K562 (cell line): ENCODE measurements around the gene AKR1A1. TPM values are rescaled to one million over a fixed set of nuclear protein-coding genes. Genes with fewer than 3 reads are reported as not detected.

ENCODE experiments used
- ATAC-seq: fragments of 200-7000 bp; cut with Tn5 transposase; 3 replicates; pipeline ENCODE4 v1.9.1; 2020; ENCODE audit warnings: moderate library complexity
- BruUV-seq: library from RNA; stranded (reverse); fragments of 400-500 nt; replicated peaks from 2 replicates; lab custom pipeline; 2021; lab: Mats Ljungman, UMichigan
- CTCF ChIA-PET: fragments of 300-600 bp; formaldehyde crosslinking; extraction: SDS; loops from one replicate; lab custom pipeline; 2021; ENCODE audit warnings: low intra/inter-chr PET ratio; lab: Yijun Ruan, JAX
- POLR2A ChIA-PET: fragments of 300-600, 350-650 bp; sonication (Branson Sonifier 250); formaldehyde crosslinking; extraction: SDS; loops from one replicate; lab custom pipeline; 2021; ENCODE audit warnings: antibody characterized with exemption, inconsistent platforms; lab: Yijun Ruan, JAX
- DNase-seq, 4 experiments: peaks; one replicate each; pipeline versions ENCODE4 v3.0.0 to v3.0.0-alpha.2; 2011 to 2018; ENCODE audit warnings: low spot score in 3 of 4, mixed read lengths in 3 of 4; ENCODE audit errors: extremely low read depth in 1 of 4
- FAIRE-seq: peaks from 2 replicates; lab custom pipeline; 2011; peaks lifted over from hg19 to GRCh38; lab: Jason Lieb, UNC
- H2AFZ ChIP-seq: 2 replicates; pipeline ENCODE4 v1.6.0; 2011; ENCODE audit warnings: low read depth, low read length, control low read depth, inconsistent platforms
- H3K27ac ChIP-seq: fragments of 200-600 bp; 3 replicates; pipeline ENCODE4 v1.8.0; 2011; ENCODE audit warnings: low read depth, mild to moderate bottlenecking, control low read depth, inconsistent platforms, low read length, moderate library complexity, mixed read lengths; ENCODE audit errors: extremely low read depth
- H3K27me3 ChIP-seq, 2 experiments: fragments of 300-600 bp in 1 of 2; 2 replicates in 1 of 2; 3 replicates in 1 of 2; pipeline versions ENCODE4 v1.6.0 to v1.8.0; 2011; ENCODE audit warnings: inconsistent platforms in 2 of 2, low read length in 2 of 2, mild to moderate bottlenecking in 1 of 2, mixed read lengths in 1 of 2, moderate library complexity in 1 of 2; ENCODE audit not compliant: control insufficient read depth in 2 of 2, insufficient read depth in 2 of 2
- H3K36me3 ChIP-seq: fragments of 300-600 bp; 3 replicates; pipeline ENCODE4 v1.8.0; 2011; ENCODE audit warnings: mild to moderate bottlenecking, low read length, inconsistent platforms; ENCODE audit not compliant: control insufficient read depth, insufficient read depth
- H3K4me1 ChIP-seq, 2 experiments: fragments of 200-600 bp in 1 of 2; replicated peaks in 1 of 2; 2 replicates in 1 of 2; 3 replicates in 1 of 2; pipeline versions ENCODE4 v1.5.1 to v1.8.0; 2011; ENCODE audit warnings: inconsistent platforms in 2 of 2, low read length in 2 of 2, mild to moderate bottlenecking in 1 of 2, mixed read lengths in 1 of 2, moderate library complexity in 1 of 2; ENCODE audit not compliant: control insufficient read depth in 2 of 2, insufficient read depth in 2 of 2
- H3K4me2 ChIP-seq: 2 replicates; pipeline ENCODE4 v1.6.1; 2011; ENCODE audit warnings: low read length, control low read depth, inconsistent platforms, mixed read lengths; ENCODE audit not compliant: insufficient read depth
- H3K4me3 ChIP-seq: fragments of 200-600 bp; sonication (generic), shearing (Covaris generic); 2 replicates; pipeline ENCODE4 v1.5.1; 2016; ENCODE audit warnings: control low read depth, inconsistent platforms
- H3K79me2 ChIP-seq: fragments of 200-600 bp; 3 replicates; pipeline ENCODE4 v1.8.0; 2011; ENCODE audit warnings: low read length, inconsistent platforms; ENCODE audit not compliant: control insufficient read depth, insufficient read depth
- H3K9ac ChIP-seq, 2 experiments: 2 replicates each; pipeline versions ENCODE4 v1.6.0 to v1.6.1; 2011; ENCODE audit warnings: low read depth in 2 of 2, low read length in 2 of 2, control low read depth in 1 of 2, inconsistent platforms in 1 of 2, mild to moderate bottlenecking in 1 of 2, mixed read lengths in 1 of 2; ENCODE audit not compliant: insufficient read depth in 1 of 2
- H3K9me1 ChIP-seq: one replicate; pipeline ENCODE4 v1.6.0; 2011; ENCODE audit warnings: inconsistent platforms, mild to moderate bottlenecking, low read length, moderate library complexity; ENCODE audit not compliant: control insufficient read depth, insufficient read depth
- H3K9me3 ChIP-seq: replicated peaks from 2 replicates; pipeline ENCODE4 v1.5.1; 2011; ENCODE audit warnings: low read depth, low read length, inconsistent platforms; ENCODE audit not compliant: control insufficient read depth, insufficient read depth
- H4K20me1 ChIP-seq: replicated peaks from 2 replicates; pipeline ENCODE4 v1.6.1; 2011; ENCODE audit warnings: low read length, inconsistent platforms, mixed read lengths; ENCODE audit not compliant: control insufficient read depth, insufficient read depth
- CBX5 ChIP-seq: IDR thresholded peaks from 2 replicates; pipeline ENCODE4 v1.6.1; 2014; ENCODE audit warnings: low read depth, borderline replicate concordance
- ETV1 ChIP-seq: fragments of 450-650 bp; conservative IDR thresholded peaks from 2 replicates; pipeline ENCODE4 v1.6.1; 2016; ENCODE audit warnings: missing genetic modification characterization, control low read depth, low read depth, missing compliant biosample characterization
- HOXB6 ChIP-seq: fragments of 250-450 bp; sonication (Bioruptor Pico); IDR thresholded peaks from 2 replicates; pipeline ENCODE4 v1.5.1; 2022; ENCODE audit warnings: mild to moderate bottlenecking, borderline replicate concordance
- IRF2 ChIP-seq: sonication (generic); formaldehyde crosslinking; IDR thresholded peaks from 2 replicates; pipeline ENCODE4 v1.8.1; 2022; ENCODE audit warnings: mild to moderate bottlenecking, missing genetic modification reagents
- KAT2B ChIP-seq: IDR thresholded peaks from one replicate; pipeline ENCODE4 v1.6.1; 2012; ENCODE audit warnings: low read depth, mild to moderate bottlenecking, control low read depth, inconsistent platforms, low read length, moderate library complexity
- MED1 ChIP-seq: sonication (generic); formaldehyde crosslinking; IDR thresholded peaks from 2 replicates; pipeline ENCODE4 v1.8.1; 2023; ENCODE audit warnings: missing genetic modification reagents, borderline replicate concordance
- U2AF2 ChIP-seq: fragments of 200-400 bp; formaldehyde crosslinking; optimal IDR thresholded peaks from 2 replicates; pipeline ENCODE3; 2017; ENCODE audit warnings: low read depth, mild to moderate bottlenecking, low read length
- ZBTB33 ChIP-seq: sonication (generic); formaldehyde crosslinking; IDR thresholded peaks from 2 replicates; pipeline ENCODE4 v1.8.1; 2023; ENCODE audit warnings: mild to moderate bottlenecking, missing genetic modification reagents
- ZBTB49 ChIP-seq: sonication (generic); formaldehyde crosslinking; IDR thresholded peaks from 2 replicates; pipeline ENCODE4 v1.8.0; 2022; ENCODE audit warnings: missing genetic modification reagents, mild to moderate bottlenecking, borderline replicate concordance
- ZNF512 ChIP-seq: IDR thresholded peaks from 2 replicates; pipeline ENCODE4 v1.6.1; 2016; ENCODE audit warnings: missing genetic modification characterization, missing compliant biosample characterization
- WGBS: fragments of 100-300 bp; shearing (Covaris generic); methylation state at CpG from one replicate; pipeline ENCODE4 v1.1.6; 2016; ENCODE audit warnings: low coverage, mixed read lengths; ENCODE audit not compliant: insufficient coverage; ENCODE audit errors: missing lambda C conversion rate; 5-methylcytosine and 5-hydroxymethylcytosine counted together
- in situ Hi-C: fragments of 300-500 bp; cut with MboI; formaldehyde crosslinking; loops from 4 replicates; pipeline ENCODE4 v1.15.0; 2018; ENCODE audit warnings: inconsistent platforms, mixed read lengths
- intact Hi-C: fragments of 100-400 bp; cut with micrococcal nuclease; formaldehyde crosslinking; loops from 2 replicates; pipeline ENCODE4 v1.14.2; 2022
- polyA plus RNA-seq, 8 experiments: library from polyadenylated mRNA; depleted of rRNA in 4 of 8; stranded (reverse) in 5 of 8; unstranded in 3 of 8; fragments of >200 nt; fragmentation: Nextera tagmentation in 2 of 8; fragmentation: Illumina TruSeq in 1 of 8; extraction: Ambion mirVana in 2 of 8; extraction: Trizol in 1 of 8; gene quantifications; 2 replicates each; pipeline versions ENCODE4 v1.2.1 to v1.2.3, GENCODE V29; 2011 to 2014; ENCODE audit warnings: inconsistent platforms in 1 of 8, missing spikeins in 1 of 8
- total RNA-seq, 7 experiments: library from RNA; depleted of rRNA in 6 of 7; stranded (reverse); fragments of >200 nt in 6 of 7; fragmentation: Illumina TruSeq in 2 of 7; extraction: Trizol in 2 of 7; gene quantifications; 2 replicates each; pipeline versions ENCODE4 v1.2.1 to v1.2.3, GENCODE V29; 2011 to 2021; ENCODE audit warnings: low replicate concordance in 1 of 7

The AKR1A1 gene
- total and polyA plus RNA-seq, 9 of the 15 experiments (the other 6 are each of a cell fraction or from before 2014, with no cell fraction given), result 68.6 to 211 (median 132) TPM

DNA sequence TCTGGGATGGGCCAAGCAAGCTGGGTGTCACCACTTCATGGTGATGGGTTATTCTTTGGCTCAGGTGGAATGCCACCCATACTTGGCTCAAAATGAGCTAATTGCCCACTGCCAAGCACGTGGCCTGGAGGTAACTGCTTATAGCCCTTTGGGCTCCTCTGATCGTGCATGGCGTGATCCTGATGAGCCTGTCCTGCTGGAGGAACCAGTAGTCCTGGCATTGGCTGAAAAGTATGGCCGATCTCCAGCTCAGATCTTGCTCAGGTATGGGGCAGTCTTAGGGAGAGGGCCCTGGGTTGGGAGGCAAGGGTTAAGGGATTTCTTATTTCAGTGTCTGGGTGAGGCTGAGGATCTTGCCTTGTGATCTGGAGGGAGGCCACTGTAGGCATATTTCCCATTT is 17.8 kb downstream of the AKR1A1 start:
- Histone ChIP-seq H3K4me2 (no peak overlapping the region), H3K36me3 (peaks cover 65% of the 10 kb centered on the region), H3K9me3 (no peaks in the 10 kb centered on the region), H4K20me1 (peaks cover 7% of the 10 kb centered on the region; the same call in 1 of the 2 replicates), H3K4me3 (no peak overlapping the region), H3K27ac (no peak overlapping the region), H3K79me2 (no peaks in the 10 kb centered on the region), H3K4me1 (peaks cover 8 to 13% of the 10 kb centered on the region in 2 experiments), H3K27me3 (no peaks in the 10 kb centered on the region), H3K9me1 (no peaks in the 10 kb centered on the region), H2AFZ (no peak overlapping the region), H3K9ac (no peak overlapping the region)
- intact Hi-C loops, result no loop called here
- DNase-seq (no peak), ATAC-seq (no peak), FAIRE-seq (no peak)
- in situ Hi-C loops, result loop anchor here (5.0 kb wide), 1 partner anchor 56 kb away; no protein-coding TSS in a partner anchor
- ChIA-PET CTCF (interaction anchor here (2.3 kb wide), 1 partner anchor 56 kb away, joined by 21 read pairs; no protein-coding TSS in a partner anchor), POLR2A (interaction anchor here (0.7 to 10.3 kb wide), 11 partner anchors 9 to 770 kb away, joined by 3 to 135 read pairs (median 4); partner anchors contain the start of genes AKR1A1, MMACHC, NASP and PIK3R3)
- TF ChIP-seq KAT2B (no peak), ETV1 (no peak), CBX5 (no peak), U2AF2 (no peak), ZBTB33 (CRISPR knock-in tag) (no peak), HOXB6 (CRISPR knock-in tag) (no peak), IRF2 (no peak), ZBTB49 (CRISPR knock-in tag) (no peak), MED1 (CRISPR knock-in tag) (no peak), ZNF512 (no peak)
- BruUV-seq, result no TSS peak
- 88% methylated on average over 4 of the region's 4 CpGs for WGBS
